GM21786 (cell line): ENCODE results near the gene EPHA6.
"Not testable (repeated sequence)": the region's sequence is repeated elsewhere in the genome, so short reads cannot be mapped to it uniquely, and the experiment has no call there.

ENCODE experiments used
- ATAC-seq: cut with Tn5 transposase; IDR thresholded peaks from one replicate; pipeline ENCODE4 v1.9.1; 2021; ENCODE audit not compliant: unreplicated experiment

The EPHA6 gene

GRCh38 chr3:97264180-97264579 is 449.8 kb downstream of the EPHA6 start:
- no peak for ATAC-seq

DNA sequence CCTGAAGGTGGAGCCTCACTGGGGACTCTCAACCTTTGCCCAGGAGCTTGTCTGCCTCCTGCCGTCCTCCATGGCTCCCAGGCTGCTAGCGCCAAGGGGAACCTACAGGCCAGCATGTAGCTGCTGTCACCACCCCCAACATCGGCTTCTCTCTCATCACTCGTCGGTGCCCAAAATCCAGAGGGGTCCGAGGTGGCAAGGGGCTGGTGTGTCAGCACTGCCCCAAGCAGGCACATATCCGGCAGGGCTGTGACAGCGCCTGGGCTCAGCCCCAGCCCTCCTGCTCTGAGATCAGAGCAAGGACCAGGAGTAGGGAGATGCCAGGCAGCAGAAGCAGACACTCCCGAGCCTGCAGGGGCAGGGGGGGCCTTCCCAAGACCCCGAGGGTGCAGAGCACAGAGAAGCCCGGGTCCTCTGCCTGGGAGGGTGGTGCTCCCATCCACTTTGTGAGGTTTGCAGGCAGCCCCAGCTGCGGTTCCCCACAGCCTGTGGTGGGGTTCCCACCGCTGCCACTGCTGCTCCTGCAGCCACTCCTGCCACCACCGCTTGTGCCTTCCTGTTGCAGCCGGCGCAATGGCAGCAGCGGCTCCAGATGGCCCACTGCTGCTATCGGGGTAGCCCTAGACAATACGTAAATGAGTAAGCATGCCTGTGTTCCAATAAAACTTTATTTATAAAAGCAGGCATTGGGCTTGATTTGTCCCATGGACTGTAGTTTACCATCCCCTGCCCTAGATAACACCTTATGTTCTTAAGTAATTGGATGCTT is 451.0 kb downstream of the EPHA6 start:
- ATAC-seq, result no peak

DNA sequence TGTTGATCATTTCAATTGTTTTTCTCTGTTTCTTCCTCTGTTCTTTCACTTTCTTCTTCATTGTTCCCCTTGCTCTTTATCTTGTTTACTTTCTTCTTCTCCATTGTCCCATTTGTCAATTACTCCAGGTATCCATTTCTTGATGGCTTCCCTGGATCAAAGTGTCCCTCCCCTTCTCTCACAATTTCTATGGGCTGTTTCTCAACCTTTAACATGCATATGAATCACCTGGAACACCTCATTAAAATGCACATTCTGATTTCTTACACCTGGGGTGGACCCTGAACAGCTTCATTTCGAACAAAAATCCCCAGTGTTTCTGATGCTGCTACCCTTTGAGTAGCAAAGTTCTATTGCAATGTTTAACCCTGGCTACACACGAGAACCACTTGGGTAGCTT is 454.8 kb downstream of the EPHA6 start:
- ATAC-seq, result no peak

GRCh38 chr3:97276879-97277550 is 462.6 kb downstream of the EPHA6 start:
- ATAC-seq, result not testable (repeated sequence)

GRCh38 chr3:97277708-97278107 is 463.3 kb downstream of the EPHA6 start:
- no peak for ATAC-seq

- ATAC-seq, result no peak
Observed at GRCh38 chr3:97278506-97278905, 464.1 kb downstream of the EPHA6 start.

- ATAC-seq, result no peak
Observed at GRCh38 chr3:97291901-97292300, 477.5 kb downstream of the EPHA6 start.

- no peak for ATAC-seq
Observed at GRCh38 chr3:97293596-97294131, 479.3 kb downstream of the EPHA6 start.

GRCh38 chr3:97297032-97297431 is 482.6 kb downstream of the EPHA6 start:
- ATAC-seq, result no peak

GRCh38 chr3:97301114-97301513 is 486.7 kb downstream of the EPHA6 start:
- ATAC-seq, result no peak

GRCh38 chr3:97306226-97306625 is 491.8 kb downstream of the EPHA6 start:
- ATAC-seq, result no peak

- ATAC-seq, result no peak
Observed at GRCh38 chr3:97338375-97338774, 524.0 kb downstream of the EPHA6 start.

- no peak for ATAC-seq
Observed at GRCh38 chr3:97340940-97341339, 526.5 kb downstream of the EPHA6 start.

GRCh38 chr3:97347780-97348179 is 533.4 kb downstream of the EPHA6 start:
- ATAC-seq, result no peak

GRCh38 chr3:97350971-97351370 is 536.6 kb downstream of the EPHA6 start:
- no peak for ATAC-seq

DNA sequence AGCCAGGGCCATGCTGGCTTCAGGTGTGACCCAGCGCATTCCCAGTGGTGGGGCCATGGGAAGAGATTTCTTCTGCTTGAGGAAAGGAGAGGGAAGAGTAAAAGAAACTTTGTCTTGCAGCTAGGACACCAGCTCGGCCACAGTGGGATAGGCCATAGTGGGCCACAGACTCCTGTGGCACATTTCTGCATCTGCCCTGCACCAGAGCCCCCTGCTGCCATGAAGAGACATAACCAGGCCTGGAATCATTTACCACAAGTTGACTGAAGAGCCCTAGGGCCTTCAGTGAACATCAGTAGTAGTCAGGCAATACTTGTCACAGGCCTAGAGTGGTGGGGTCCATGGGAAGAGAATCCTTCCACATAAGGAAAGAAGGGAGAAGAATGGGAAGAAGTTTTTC is 538.8 kb downstream of the EPHA6 start:
- ATAC-seq, result no peak

DNA sequence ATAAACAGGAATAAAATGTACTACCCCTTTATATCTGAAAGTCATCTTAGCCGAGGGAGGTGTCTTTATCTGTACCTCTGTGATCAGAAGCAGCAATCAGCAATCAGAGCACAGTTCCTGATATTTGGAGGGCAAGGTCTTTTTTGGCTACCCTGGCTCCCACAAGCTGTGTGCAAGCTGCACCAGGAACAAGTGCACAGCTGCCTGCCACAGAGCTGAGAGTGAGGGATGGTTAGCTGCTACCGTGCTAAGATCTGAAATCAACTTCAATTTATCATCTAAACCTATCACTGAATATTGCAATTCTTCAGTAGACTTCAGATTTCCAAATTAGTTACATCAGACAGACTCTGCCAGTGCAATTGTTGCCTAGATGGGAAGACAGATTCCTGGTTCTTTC is 545.6 kb downstream of the EPHA6 start:
- no peak for ATAC-seq

DNA sequence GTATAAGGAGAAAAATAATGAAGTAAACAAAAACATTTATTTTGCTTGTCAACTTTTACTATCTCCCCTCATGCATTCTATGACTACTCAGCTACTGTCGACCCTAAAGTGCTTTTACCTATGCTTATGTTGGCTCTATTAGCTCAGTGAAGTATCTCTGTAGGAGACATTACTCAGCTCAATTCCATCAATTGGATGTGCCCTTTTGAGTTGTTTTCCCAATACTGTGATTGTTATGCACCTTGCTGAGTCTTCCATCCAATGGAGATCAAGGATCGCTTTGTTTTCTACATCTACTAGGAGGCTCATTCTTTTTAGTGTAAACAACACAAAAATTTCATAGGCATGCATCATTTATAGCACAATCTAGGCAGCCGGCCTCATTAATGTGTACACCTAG is 546.4 kb downstream of the EPHA6 start:
- ATAC-seq, result no peak

- no peak for ATAC-seq
Observed at GRCh38 chr3:97384583-97384982, 570.2 kb downstream of the EPHA6 start.

GRCh38 chr3:97388774-97389173 is 574.4 kb downstream of the EPHA6 start:
- no peak for ATAC-seq

DNA sequence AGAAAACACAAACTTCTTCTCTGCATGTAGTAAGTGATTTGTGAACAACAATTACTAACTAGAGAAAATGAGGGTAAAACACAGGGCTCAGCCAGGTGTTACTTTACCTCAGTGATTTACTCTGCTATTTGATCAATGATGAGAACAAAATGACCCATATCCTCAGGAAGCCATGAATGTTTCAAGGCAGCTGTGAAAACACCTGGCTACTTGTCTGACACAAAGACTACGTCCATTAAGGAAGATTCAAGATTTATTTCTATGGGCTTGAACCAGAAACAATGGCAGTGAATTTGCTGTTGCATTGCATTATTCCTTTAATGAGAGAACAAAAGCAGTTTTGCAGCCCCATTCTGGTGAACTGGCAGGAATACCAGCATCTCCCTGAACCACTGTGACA is 575.5 kb downstream of the EPHA6 start:
- ATAC-seq, result no peak

GRCh38 chr3:97391167-97391566 is 576.8 kb downstream of the EPHA6 start:
- ATAC-seq, result no peak
